SK-N-SH (cell line): Measurements from ENCODE around the gene TGM3. TPM values are rescaled to one million over a fixed set of nuclear protein-coding genes. Genes with fewer than 3 reads are reported as not detected.

ENCODE experiments used
- CTCF ChIA-PET: fragments of 300-600, 350-600 bp; formaldehyde crosslinking; extraction: SDS; loops from one replicate; lab custom pipeline; 2021; lab: Yijun Ruan, JAX
- POLR2A ChIA-PET: fragments of 350-600 bp; sonication (Branson Sonifier 250); formaldehyde crosslinking; extraction: SDS; loops from one replicate; lab custom pipeline; 2020; ENCODE audit warnings: antibody characterized with exemption, inconsistent platforms; lab: Yijun Ruan, JAX
- DNase-seq: peaks from one replicate; pipeline ENCODE4 v3.0.0; 2012
- H2AFZ ChIP-seq: fragments of 200-600 bp; sonication (generic); 2 replicates; pipeline ENCODE4 v1.8.1; 2016; ENCODE audit warnings: antibody characterized with exemption, mild to moderate bottlenecking, low read depth
- H3F3A ChIP-seq: fragments of 200-600 bp; sonication (generic); replicated peaks from 2 replicates; pipeline ENCODE3; 2016; ENCODE audit warnings: antibody characterized with exemption, mild to moderate bottlenecking; ENCODE audit not compliant: insufficient read depth
- H3K27ac ChIP-seq, 2 experiments: fragments of 200-500 bp in 1 of 2; fragments of 200-600 bp in 1 of 2; sonication (Bioruptor generic) in 1 of 2; sonication (generic), shearing (Covaris generic) in 1 of 2; 2 replicates each; pipeline versions ENCODE4 v1.5.1 to v1.6.1; 2014 to 2016; ENCODE audit warnings: low read depth in 2 of 2, inconsistent platforms in 1 of 2, low read length in 1 of 2, mild to moderate bottlenecking in 1 of 2, mixed read lengths in 1 of 2
- H3K27me3 ChIP-seq: fragments of 200-600 bp; sonication (generic), shearing (Covaris generic); 2 replicates; pipeline ENCODE4 v1.6.1; 2016; ENCODE audit warnings: mixed run types; ENCODE audit not compliant: insufficient read depth
- H3K36me3 ChIP-seq, 2 experiments: fragments of 200-500 bp in 1 of 2; fragments of 200-600 bp in 1 of 2; sonication (Bioruptor generic) in 1 of 2; sonication (generic) in 1 of 2; replicated peaks in 1 of 2; 2 replicates each; pipeline versions ENCODE3 to v1.5.1; 2014 to 2016; ENCODE audit warnings: low read length in 1 of 2, mild to moderate bottlenecking in 1 of 2; ENCODE audit not compliant: insufficient read depth in 2 of 2, control insufficient read depth in 1 of 2
- H3K4me1 ChIP-seq, 2 experiments: fragments of 200-500 bp in 1 of 2; fragments of 200-600 bp in 1 of 2; sonication (Bioruptor generic) in 1 of 2; sonication (generic), shearing (Covaris generic) in 1 of 2; 2 replicates each; pipeline versions ENCODE4 v1.5.1 to v1.6.1; 2014 to 2016; ENCODE audit warnings: low read depth in 1 of 2, low read length in 1 of 2, mixed run types in 1 of 2; ENCODE audit not compliant: insufficient read depth in 2 of 2, control insufficient read depth in 1 of 2
- H3K4me2 ChIP-seq: fragments of 200-600 bp; sonication (generic), shearing (Covaris generic); 2 replicates; pipeline ENCODE4 v1.6.1; 2017; ENCODE audit warnings: mixed run types
- H3K4me3 ChIP-seq, 2 experiments: fragments of 200-500 bp in 1 of 2; fragments of 200-600 bp in 1 of 2; sonication (Bioruptor generic) in 1 of 2; sonication (generic), shearing (Covaris generic) in 1 of 2; 2 replicates each; pipeline versions ENCODE4 v1.5.1 to v1.8.1; 2014 to 2016; ENCODE audit warnings: low read depth in 2 of 2, inconsistent platforms in 1 of 2, low read length in 1 of 2, mild to moderate bottlenecking in 1 of 2, mixed read lengths in 1 of 2, moderate library complexity in 1 of 2
- H3K79me2 ChIP-seq: fragments of 200-600 bp; sonication (generic); 2 replicates; pipeline ENCODE4 v1.8.1; 2017; ENCODE audit warnings: mild to moderate bottlenecking; ENCODE audit not compliant: insufficient read depth
- H3K9ac ChIP-seq: fragments of 200-600 bp; sonication (generic); 2 replicates; pipeline ENCODE4 v1.6.1; 2017; ENCODE audit warnings: mixed run types
- H3K9me2 ChIP-seq: fragments of 200-600 bp; sonication (generic); 2 replicates; pipeline ENCODE4 v1.6.1; 2017; ENCODE audit warnings: mixed run types
- H3K9me3 ChIP-seq: fragments of 200-600 bp; sonication (generic); 2 replicates; pipeline ENCODE4 v1.6.1; 2017; ENCODE audit warnings: mixed run types, mild to moderate bottlenecking, moderate library complexity
- H4K20me1 ChIP-seq: fragments of 200-600 bp; sonication (generic); 2 replicates; pipeline ENCODE4 v1.6.1; 2017; ENCODE audit warnings: mild to moderate bottlenecking, mixed run types; ENCODE audit not compliant: insufficient read depth
- ELF1 ChIP-seq: IDR thresholded peaks from 2 replicates; pipeline ENCODE4 v1.4.0; 2012
- EZH2phosphoT487 ChIP-seq: fragments of 200-600 bp; sonication (generic); IDR thresholded peaks from 2 replicates; pipeline ENCODE4 v1.6.1; 2017; ENCODE audit warnings: low read depth, mixed run types, mild to moderate bottlenecking, antibody characterized with exemption, moderate library complexity, borderline replicate concordance
- FOSL2 ChIP-seq: IDR thresholded peaks from 2 replicates; pipeline ENCODE4 v1.4.0; 2012; ENCODE audit warnings: low read depth, mild to moderate bottlenecking, moderate library complexity, borderline replicate concordance
- FOXJ3 ChIP-seq: sonication (generic); formaldehyde crosslinking; IDR thresholded peaks from 2 replicates; pipeline ENCODE4 v1.5.1; 2020; ENCODE audit warnings: mild to moderate bottlenecking, missing genetic modification reagents
- FOXM1 ChIP-seq: IDR thresholded peaks from 2 replicates; pipeline ENCODE4 v1.4.0; 2012; ENCODE audit warnings: low read depth, mild to moderate bottlenecking
- GATA2 ChIP-seq: sonication (generic); formaldehyde crosslinking; IDR thresholded peaks from 2 replicates; pipeline ENCODE4 v1.5.0; 2020; ENCODE audit warnings: mild to moderate bottlenecking, missing genetic modification reagents
- MXI1 ChIP-seq: IDR thresholded peaks from 2 replicates; pipeline ENCODE4 v1.6.1; 2012; ENCODE audit warnings: mild to moderate bottlenecking, low read depth, low read length, improper control_type of control experiment
- NFIC ChIP-seq: IDR thresholded peaks from 2 replicates; pipeline ENCODE4 v1.4.0; 2012; ENCODE audit warnings: borderline replicate concordance
- NRF1 ChIP-seq: IDR thresholded peaks from 2 replicates; pipeline ENCODE4 v1.6.1; 2012; ENCODE audit warnings: low read depth, mild to moderate bottlenecking, low read length
- RCOR1 ChIP-seq: fragments of 150-350 bp; IDR thresholded peaks from 2 replicates; pipeline ENCODE4 v1.6.1; 2017; ENCODE audit warnings: antibody characterized with exemption, low read length
- SMC3 ChIP-seq: IDR thresholded peaks from 2 replicates; pipeline ENCODE4 v1.6.1; 2012; ENCODE audit warnings: low read depth, low read length, improper control_type of control experiment
- TAF1 ChIP-seq: IDR thresholded peaks from 2 replicates; pipeline ENCODE4 v1.6.1; 2012; ENCODE audit warnings: low read depth, mild to moderate bottlenecking, low read length, moderate library complexity, borderline replicate concordance
- TEAD4 ChIP-seq: IDR thresholded peaks from 2 replicates; pipeline ENCODE4 v1.4.0; 2012; ENCODE audit warnings: mild to moderate bottlenecking, borderline replicate concordance; ENCODE audit not compliant: insufficient read depth
- YY1 ChIP-seq: IDR thresholded peaks from 2 replicates; pipeline ENCODE4 v1.4.0; 2012; ENCODE audit warnings: low read depth, mild to moderate bottlenecking
- WGBS: methylation state at CpG from one replicate; pipeline ENCODE4 v1.1.6; 2017; ENCODE audit warnings: low lambda C conversion rate; 5-methylcytosine and 5-hydroxymethylcytosine counted together
- polyA plus RNA-seq, 3 experiments: library from polyadenylated mRNA; depleted of rRNA; stranded (reverse); fragments of >200 nt; gene quantifications; 2 replicates each; pipeline ENCODE4 v1.2.3, GENCODE V29; 2012
- TF ChIP-seq, protein P1 (sequence below): IDR thresholded peaks from 2 replicates; pipeline ENCODE4 v1.6.1; 2012; ENCODE audit warnings: mild to moderate bottlenecking, low read depth, low read length, moderate library complexity
- TF ChIP-seq, protein P2 (sequence below): IDR thresholded peaks from 2 replicates; pipeline ENCODE4 v1.4.0; 2012; ENCODE audit warnings: low read depth
- TF ChIP-seq, protein P3 (sequence below): fragments of 200-600 bp; sonication (generic); IDR thresholded peaks from 2 replicates; pipeline ENCODE4 v1.6.1; 2017; ENCODE audit warnings: antibody characterized with exemption, mild to moderate bottlenecking, moderate library complexity
- TF ChIP-seq, protein P4 (sequence below): IDR thresholded peaks from 2 replicates; pipeline ENCODE4; 2012

The TGM3 gene
- polyA plus RNA-seq, 1 of the 3 experiments (the other 2 are of a cell fraction) = not detected

DNA sequence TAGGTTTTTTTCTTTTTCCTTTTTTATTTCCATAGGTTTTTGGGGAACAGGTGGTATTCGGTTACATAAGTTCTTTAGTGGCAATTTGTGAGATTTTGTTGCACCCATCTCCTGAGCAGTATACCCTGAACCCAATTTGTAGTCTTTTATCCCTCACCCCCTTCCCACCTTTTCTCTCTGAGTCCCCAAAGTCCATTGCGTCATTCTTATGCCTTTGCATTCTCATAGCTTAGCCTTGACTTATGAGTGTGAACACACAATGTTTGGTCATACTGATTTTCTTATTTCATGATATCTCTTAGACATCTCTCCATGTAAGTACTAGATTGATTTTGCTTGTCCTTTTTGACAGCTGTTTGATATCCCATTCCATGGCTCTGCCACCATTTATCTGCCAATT is 27.2 kb downstream of the TGM3 start:
- Histone ChIP-seq H3K27ac (no peak overlapping the region), H3K27me3 (peaks cover 7% of the 10 kb centered on the region; the same call in 1 of the 2 replicates), H3K4me3 (no peak overlapping the region), H3K9ac (no peak overlapping the region), H3K79me2 (no peaks in the 10 kb centered on the region), H3K4me2 (no peak overlapping the region), H3K36me3 (no peaks in the 10 kb centered on the region), H3F3A (no peaks in the 10 kb centered on the region), H2AFZ (no peak overlapping the region), H3K9me2 (no peaks in the 10 kb centered on the region; the same call in 1 of the 2 replicates), H4K20me1 (no peaks in the 10 kb centered on the region), H3K9me3 (no peaks in the 10 kb centered on the region), H3K4me1 (no peaks in the 10 kb centered on the region)
- POLR2A ChIA-PET = no interaction called here
- no peak for DNase-seq
- WGBS = 56% methylated on average over 2 of the region's 2 CpGs
- TF ChIP-seq FOXJ3 (CRISPR knock-in tag) = no peak
- TF ChIP-seq GATA2 = no peak
- TF ChIP-seq YY1 = no peak
- no peak for TF ChIP-seq EZH2phosphoT487
- TF ChIP-seq, protein P1, sequence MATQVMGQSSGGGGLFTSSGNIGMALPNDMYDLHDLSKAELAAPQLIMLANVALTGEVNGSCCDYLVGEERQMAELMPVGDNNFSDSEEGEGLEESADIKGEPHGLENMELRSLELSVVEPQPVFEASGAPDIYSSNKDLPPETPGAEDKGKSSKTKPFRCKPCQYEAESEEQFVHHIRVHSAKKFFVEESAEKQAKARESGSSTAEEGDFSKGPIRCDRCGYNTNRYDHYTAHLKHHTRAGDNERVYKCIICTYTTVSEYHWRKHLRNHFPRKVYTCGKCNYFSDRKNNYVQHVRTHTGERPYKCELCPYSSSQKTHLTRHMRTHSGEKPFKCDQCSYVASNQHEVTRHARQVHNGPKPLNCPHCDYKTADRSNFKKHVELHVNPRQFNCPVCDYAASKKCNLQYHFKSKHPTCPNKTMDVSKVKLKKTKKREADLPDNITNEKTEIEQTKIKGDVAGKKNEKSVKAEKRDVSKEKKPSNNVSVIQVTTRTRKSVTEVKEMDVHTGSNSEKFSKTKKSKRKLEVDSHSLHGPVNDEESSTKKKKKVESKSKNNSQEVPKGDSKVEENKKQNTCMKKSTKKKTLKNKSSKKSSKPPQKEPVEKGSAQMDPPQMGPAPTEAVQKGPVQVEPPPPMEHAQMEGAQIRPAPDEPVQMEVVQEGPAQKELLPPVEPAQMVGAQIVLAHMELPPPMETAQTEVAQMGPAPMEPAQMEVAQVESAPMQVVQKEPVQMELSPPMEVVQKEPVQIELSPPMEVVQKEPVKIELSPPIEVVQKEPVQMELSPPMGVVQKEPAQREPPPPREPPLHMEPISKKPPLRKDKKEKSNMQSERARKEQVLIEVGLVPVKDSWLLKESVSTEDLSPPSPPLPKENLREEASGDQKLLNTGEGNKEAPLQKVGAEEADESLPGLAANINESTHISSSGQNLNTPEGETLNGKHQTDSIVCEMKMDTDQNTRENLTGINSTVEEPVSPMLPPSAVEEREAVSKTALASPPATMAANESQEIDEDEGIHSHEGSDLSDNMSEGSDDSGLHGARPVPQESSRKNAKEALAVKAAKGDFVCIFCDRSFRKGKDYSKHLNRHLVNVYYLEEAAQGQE = no peak
- TF ChIP-seq, protein P2, sequence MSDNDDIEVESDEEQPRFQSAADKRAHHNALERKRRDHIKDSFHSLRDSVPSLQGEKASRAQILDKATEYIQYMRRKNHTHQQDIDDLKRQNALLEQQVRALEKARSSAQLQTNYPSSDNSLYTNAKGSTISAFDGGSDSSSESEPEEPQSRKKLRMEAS = no peak
- TF ChIP-seq, protein P3, sequence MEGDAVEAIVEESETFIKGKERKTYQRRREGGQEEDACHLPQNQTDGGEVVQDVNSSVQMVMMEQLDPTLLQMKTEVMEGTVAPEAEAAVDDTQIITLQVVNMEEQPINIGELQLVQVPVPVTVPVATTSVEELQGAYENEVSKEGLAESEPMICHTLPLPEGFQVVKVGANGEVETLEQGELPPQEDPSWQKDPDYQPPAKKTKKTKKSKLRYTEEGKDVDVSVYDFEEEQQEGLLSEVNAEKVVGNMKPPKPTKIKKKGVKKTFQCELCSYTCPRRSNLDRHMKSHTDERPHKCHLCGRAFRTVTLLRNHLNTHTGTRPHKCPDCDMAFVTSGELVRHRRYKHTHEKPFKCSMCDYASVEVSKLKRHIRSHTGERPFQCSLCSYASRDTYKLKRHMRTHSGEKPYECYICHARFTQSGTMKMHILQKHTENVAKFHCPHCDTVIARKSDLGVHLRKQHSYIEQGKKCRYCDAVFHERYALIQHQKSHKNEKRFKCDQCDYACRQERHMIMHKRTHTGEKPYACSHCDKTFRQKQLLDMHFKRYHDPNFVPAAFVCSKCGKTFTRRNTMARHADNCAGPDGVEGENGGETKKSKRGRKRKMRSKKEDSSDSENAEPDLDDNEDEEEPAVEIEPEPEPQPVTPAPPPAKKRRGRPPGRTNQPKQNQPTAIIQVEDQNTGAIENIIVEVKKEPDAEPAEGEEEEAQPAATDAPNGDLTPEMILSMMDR = no peak
- TF ChIP-seq NFIC = no peak
- no peak for TF ChIP-seq TEAD4
- TF ChIP-seq, protein P4, sequence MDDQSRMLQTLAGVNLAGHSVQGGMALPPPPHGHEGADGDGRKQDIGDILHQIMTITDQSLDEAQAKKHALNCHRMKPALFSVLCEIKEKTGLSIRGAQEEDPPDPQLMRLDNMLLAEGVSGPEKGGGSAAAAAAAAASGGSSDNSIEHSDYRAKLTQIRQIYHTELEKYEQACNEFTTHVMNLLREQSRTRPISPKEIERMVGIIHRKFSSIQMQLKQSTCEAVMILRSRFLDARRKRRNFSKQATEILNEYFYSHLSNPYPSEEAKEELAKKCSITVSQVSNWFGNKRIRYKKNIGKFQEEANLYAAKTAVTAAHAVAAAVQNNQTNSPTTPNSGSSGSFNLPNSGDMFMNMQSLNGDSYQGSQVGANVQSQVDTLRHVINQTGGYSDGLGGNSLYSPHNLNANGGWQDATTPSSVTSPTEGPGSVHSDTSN = no peak
- no peak for TF ChIP-seq RCOR1
- no peak for TF ChIP-seq ELF1
- TF ChIP-seq NRF1 = no peak
- TF ChIP-seq MXI1 = no peak
- no peak for TF ChIP-seq SMC3
- TF ChIP-seq FOXM1 = no peak
- no peak for TF ChIP-seq FOSL2
- no peak for TF ChIP-seq TAF1
- CTCF ChIA-PET = no interaction called here
